ENCODE results near the gene MCCC1. TPM values are rescaled to one million over a fixed set of nuclear protein-coding genes. Genes with fewer than 3 reads are reported as not detected.
"Not testable (repeated sequence)": the region's sequence is repeated elsewhere in the genome, so short reads cannot be mapped to it uniquely, and the experiment has no call there.

The MCCC1 gene
- total RNA-seq, 1 donor from 2014 or later: 55.2 TPM

DNA sequence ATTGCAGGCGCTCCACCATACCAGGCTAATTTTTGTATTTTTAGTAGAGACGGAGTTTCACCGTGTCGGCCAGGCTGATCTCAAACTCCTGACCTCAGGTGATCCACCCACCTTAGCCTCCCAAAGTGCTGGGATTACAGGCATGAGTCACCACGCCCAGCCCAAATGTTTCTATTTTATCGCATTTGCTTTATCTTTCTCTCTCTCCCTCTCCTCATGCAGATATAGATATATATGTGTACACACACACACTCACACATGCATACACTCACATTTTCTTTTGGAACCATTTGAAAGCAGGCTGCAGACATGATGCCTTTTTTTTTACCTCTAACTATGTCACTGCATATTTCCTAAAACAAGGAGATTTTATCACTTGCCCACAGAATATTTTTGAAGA lies 7.3 kb upstream of the MCCC1 start:
- no peak for DNase-seq (ENCODE audit: low spot score)

DNA sequence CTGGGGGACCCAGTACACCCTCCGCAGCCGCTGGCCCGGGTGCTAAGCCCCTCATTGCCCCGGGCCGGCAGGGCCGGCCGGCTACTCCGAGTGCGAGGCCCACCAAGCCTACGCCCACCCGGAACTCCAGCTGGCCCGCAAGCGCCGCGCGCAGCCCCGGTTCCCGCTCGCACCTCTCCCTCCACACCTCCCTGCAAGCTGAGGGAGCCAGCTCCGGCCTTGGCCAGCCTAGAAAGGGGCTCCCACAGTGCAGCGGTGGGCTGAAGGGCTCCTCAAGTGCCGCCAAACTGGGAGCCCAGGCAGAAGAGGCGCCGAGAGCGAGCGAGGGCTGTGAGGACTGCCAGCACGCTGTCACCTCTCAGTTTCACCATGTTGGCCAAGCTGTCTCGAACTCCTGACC lies 4.7 kb upstream of the MCCC1 start:
- DNase-seq (ENCODE audit: low spot score): not testable (repeated sequence)

GRCh38 chr3:183101040-183101439 lies 1.7 kb upstream of the MCCC1 start:
- not testable (repeated sequence) for DNase-seq (ENCODE audit: low spot score)

- no peak for DNase-seq (ENCODE audit: low spot score)
Observed at GRCh38 chr3:183100376-183100775, 1.1 kb upstream of the MCCC1 start.

GRCh38 chr3:183099838-183100204 lies 525 bp upstream of the MCCC1 start:
- no peak for DNase-seq (ENCODE audit: low spot score)

GRCh38 chr3:183098536-183099025 lies 715 bp downstream of the MCCC1 start:
- no peak for DNase-seq (ENCODE audit: low spot score)

DNA sequence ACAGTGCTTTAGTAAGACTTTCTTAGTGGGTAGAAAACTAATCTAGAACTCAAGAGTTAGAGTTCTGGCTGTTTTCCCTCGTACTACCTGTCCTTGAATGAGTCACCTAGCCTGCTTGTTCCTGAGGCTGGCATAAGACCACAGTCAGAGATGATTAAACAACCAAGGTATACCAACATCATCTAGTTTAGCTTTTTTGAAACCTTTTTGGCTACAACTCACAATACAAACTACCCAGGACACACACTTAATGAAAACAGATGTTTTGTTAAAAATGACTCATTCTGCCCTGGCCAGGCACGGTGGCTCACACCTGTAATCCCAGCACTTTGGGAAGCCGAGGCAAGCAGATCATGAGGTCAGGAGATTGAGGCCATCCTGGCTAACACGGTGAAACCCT lies 4.6 kb downstream of the MCCC1 start:
- no peak for DNase-seq (ENCODE audit: low spot score)

GRCh38 chr3:183092256-183092655 lies 7.0 kb downstream of the MCCC1 start:
- no peak for DNase-seq (ENCODE audit: low spot score)

DNA sequence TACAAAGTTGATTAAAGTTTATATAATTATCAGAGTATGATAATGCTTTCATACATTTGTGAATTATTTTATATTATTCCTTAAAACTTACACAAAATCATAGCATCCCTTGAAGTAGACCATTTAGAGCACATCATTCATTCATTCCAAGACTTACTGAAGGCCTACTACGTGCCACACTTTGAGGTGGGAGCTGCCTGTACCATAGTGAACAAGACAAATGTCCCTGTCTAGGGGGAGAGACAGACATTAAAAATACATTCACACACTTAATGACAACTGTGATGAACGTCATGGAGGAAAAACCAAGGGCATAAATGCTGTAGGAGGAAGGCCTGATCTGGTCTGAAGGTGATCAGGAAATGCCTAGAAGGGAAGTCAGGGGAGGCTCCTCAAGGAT lies 12.1 kb downstream of the MCCC1 start:
- DNase-seq (ENCODE audit: low spot score): no peak

DNA sequence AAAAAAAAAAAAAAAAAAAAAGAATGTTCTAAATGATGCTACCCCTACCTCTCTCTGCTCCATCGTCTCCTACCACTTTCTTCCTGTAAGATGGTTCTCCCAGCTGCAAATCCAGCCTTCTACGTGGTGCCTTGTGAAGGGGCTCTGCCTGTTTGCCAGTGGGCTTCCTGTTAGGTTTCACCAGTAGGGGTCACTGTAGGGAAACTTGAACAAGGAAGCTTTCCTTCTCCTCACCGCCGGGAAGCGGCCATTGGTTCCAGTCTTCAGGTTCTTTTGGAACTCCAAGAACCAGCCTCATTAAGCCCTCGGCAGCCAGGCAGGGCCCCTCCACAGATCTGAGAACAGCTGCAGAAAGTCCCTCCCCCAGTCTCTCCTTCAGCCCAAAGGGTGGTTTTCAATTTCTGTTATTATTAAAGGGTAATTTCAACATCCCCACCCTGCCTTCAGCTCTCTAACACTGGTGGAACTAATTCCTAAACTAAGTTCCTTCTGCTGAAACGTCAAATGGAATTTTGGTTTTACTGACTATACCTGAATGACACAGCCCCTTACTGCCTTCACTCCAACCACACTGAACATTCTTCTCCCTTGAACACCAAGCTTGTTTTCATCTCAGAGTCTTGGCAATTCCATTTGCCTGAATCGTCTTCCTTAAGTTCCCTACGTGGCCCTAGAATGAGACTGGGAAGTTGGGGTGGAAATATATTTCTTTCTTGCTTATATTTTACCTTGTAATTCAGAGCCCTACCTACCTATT lies 13.5 kb downstream of the MCCC1 start:
- no peak for DNase-seq (ENCODE audit: low spot score)

GRCh38 chr3:183082355-183082915 lies 16.9 kb downstream of the MCCC1 start:
- no peak for DNase-seq (ENCODE audit: low spot score)

- DNase-seq (ENCODE audit: low spot score): no peak
Observed at GRCh38 chr3:183081459-183082183, 17.7 kb downstream of the MCCC1 start.

DNA sequence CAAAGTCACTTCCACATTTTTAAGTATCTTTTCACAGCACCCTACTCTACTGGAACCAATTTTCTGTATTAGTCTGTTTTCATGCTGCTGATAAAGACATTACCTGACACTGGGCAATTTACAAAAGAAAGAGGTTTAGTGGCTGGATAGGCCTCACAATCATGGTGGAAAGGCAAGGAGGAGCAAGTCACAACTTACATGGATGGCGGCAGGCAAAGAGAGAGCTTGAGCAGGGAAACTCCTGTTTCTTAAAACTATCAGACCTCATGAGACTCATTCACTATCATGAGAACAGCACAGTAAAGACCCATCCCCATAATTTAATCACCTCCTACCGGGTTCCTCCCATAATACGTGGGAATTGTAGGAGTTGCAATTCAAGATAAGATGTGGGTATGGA lies 18.7 kb downstream of the MCCC1 start:
- no peak for DNase-seq (ENCODE audit: low spot score)

- DNase-seq (ENCODE audit: low spot score): no peak
Observed at GRCh38 chr3:183074881-183075280, 24.4 kb downstream of the MCCC1 start.

DNA sequence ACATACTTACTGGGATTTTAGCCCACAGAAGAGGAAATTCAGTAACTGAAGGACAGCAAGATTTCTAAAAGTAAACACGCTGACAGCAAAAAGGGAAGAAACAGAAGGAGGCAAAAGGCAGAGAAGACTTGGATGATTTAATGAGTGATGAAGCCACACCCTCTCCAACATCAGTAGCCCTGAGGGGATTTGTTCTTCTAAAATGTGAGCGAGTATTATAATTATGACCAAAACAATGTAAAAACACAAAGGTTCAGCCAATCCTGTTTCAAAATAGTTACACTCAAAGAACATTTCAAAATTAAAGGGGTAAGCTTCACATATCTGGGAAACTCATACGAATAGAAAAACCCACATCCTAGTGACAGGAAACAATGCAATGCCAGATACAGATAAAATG lies 25.0 kb downstream of the MCCC1 start:
- DNase-seq (ENCODE audit: low spot score): no peak

GRCh38 chr3:183073839-183074238 lies 25.5 kb downstream of the MCCC1 start:
- no peak for DNase-seq (ENCODE audit: low spot score)

- no peak for DNase-seq (ENCODE audit: low spot score)
Observed at GRCh38 chr3:183070892-183071291, 28.4 kb downstream of the MCCC1 start.

- no peak for DNase-seq (ENCODE audit: low spot score)
Observed at GRCh38 chr3:183069086-183069485, 30.2 kb downstream of the MCCC1 start.

DNA sequence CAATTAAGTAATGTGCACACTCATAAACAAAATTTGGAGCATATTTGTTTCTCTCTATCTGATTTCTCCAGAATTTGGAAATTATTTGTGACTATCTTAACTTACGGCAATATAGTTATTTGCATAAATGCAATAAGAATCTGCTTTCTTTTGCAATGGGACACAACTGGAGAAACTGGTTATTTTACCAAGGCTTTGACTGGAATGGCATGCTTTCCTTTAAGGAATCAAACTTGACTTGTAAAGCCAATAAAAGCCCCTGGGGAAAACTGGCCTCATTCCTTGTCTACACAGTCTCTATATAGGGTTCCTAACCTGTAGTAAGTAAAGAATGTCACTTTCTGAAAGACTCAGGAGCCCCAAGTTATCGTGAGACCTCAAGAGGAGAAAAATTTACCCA lies 32.4 kb downstream of the MCCC1 start:
- DNase-seq (ENCODE audit: low spot score): not testable (repeated sequence)

- no peak for DNase-seq (ENCODE audit: low spot score)
Observed at GRCh38 chr3:183064475-183064874, 34.8 kb downstream of the MCCC1 start.

GRCh38 chr3:183061391-183062172 lies 37.7 kb downstream of the MCCC1 start:
- no peak for DNase-seq (ENCODE audit: low spot score)

- no peak for DNase-seq (ENCODE audit: low spot score)
Observed at GRCh38 chr3:183058351-183058750, 40.9 kb downstream of the MCCC1 start.
